K562 (cell line): ENCODE measurements around the gene POTEI. TPM values are rescaled to one million over a fixed set of nuclear protein-coding genes. Genes with fewer than 3 reads are reported as not detected.
"Not testable (repeated sequence)": the region's sequence is repeated elsewhere in the genome, so short reads cannot be mapped to it uniquely, and the experiment has no call there.

Experiments used
- ATAC-seq: fragments of 200-7000 bp; cut with Tn5 transposase; 3 replicates; pipeline ENCODE4 v1.9.1; 2020; ENCODE audit warnings: moderate library complexity
- BruUV-seq: library from RNA; stranded (reverse); fragments of 400-500 nt; replicated peaks from 2 replicates; lab custom pipeline; 2021; lab: Mats Ljungman, UMichigan
- CTCF ChIA-PET: fragments of 300-600 bp; formaldehyde crosslinking; extraction: SDS; loops from one replicate; lab custom pipeline; 2021; ENCODE audit warnings: low intra/inter-chr PET ratio; lab: Yijun Ruan, JAX
- POLR2A ChIA-PET: fragments of 300-600, 350-650 bp; sonication (Branson Sonifier 250); formaldehyde crosslinking; extraction: SDS; loops from one replicate; lab custom pipeline; 2021; ENCODE audit warnings: antibody characterized with exemption, inconsistent platforms; lab: Yijun Ruan, JAX
- DNase-seq, 4 experiments: peaks; one replicate each; pipeline versions ENCODE4 v3.0.0 to v3.0.0-alpha.2; 2011 to 2018; ENCODE audit warnings: low spot score in 3 of 4, mixed read lengths in 3 of 4; ENCODE audit errors: extremely low read depth in 1 of 4
- FAIRE-seq: peaks from 2 replicates; lab custom pipeline; 2011; peaks lifted over from hg19 to GRCh38; lab: Jason Lieb, UNC
- H2AFZ ChIP-seq: 2 replicates; pipeline ENCODE4 v1.6.0; 2011; ENCODE audit warnings: low read depth, low read length, control low read depth, inconsistent platforms
- H3K27ac ChIP-seq: fragments of 200-600 bp; 3 replicates; pipeline ENCODE4 v1.8.0; 2011; ENCODE audit warnings: low read depth, mild to moderate bottlenecking, control low read depth, inconsistent platforms, low read length, moderate library complexity, mixed read lengths; ENCODE audit errors: extremely low read depth
- H3K27me3 ChIP-seq, 2 experiments: fragments of 300-600 bp in 1 of 2; 2 replicates in 1 of 2; 3 replicates in 1 of 2; pipeline versions ENCODE4 v1.6.0 to v1.8.0; 2011; ENCODE audit warnings: inconsistent platforms in 2 of 2, low read length in 2 of 2, mild to moderate bottlenecking in 1 of 2, mixed read lengths in 1 of 2, moderate library complexity in 1 of 2; ENCODE audit not compliant: control insufficient read depth in 2 of 2, insufficient read depth in 2 of 2
- H3K36me3 ChIP-seq: fragments of 300-600 bp; 3 replicates; pipeline ENCODE4 v1.8.0; 2011; ENCODE audit warnings: mild to moderate bottlenecking, low read length, inconsistent platforms; ENCODE audit not compliant: control insufficient read depth, insufficient read depth
- H3K4me1 ChIP-seq, 2 experiments: fragments of 200-600 bp in 1 of 2; replicated peaks in 1 of 2; 2 replicates in 1 of 2; 3 replicates in 1 of 2; pipeline versions ENCODE4 v1.5.1 to v1.8.0; 2011; ENCODE audit warnings: inconsistent platforms in 2 of 2, low read length in 2 of 2, mild to moderate bottlenecking in 1 of 2, mixed read lengths in 1 of 2, moderate library complexity in 1 of 2; ENCODE audit not compliant: control insufficient read depth in 2 of 2, insufficient read depth in 2 of 2
- H3K4me2 ChIP-seq: 2 replicates; pipeline ENCODE4 v1.6.1; 2011; ENCODE audit warnings: low read length, control low read depth, inconsistent platforms, mixed read lengths; ENCODE audit not compliant: insufficient read depth
- H3K4me3 ChIP-seq: fragments of 200-600 bp; sonication (generic), shearing (Covaris generic); 2 replicates; pipeline ENCODE4 v1.5.1; 2016; ENCODE audit warnings: control low read depth, inconsistent platforms
- H3K79me2 ChIP-seq: fragments of 200-600 bp; 3 replicates; pipeline ENCODE4 v1.8.0; 2011; ENCODE audit warnings: low read length, inconsistent platforms; ENCODE audit not compliant: control insufficient read depth, insufficient read depth
- H3K9ac ChIP-seq, 2 experiments: 2 replicates each; pipeline versions ENCODE4 v1.6.0 to v1.6.1; 2011; ENCODE audit warnings: low read depth in 2 of 2, low read length in 2 of 2, control low read depth in 1 of 2, inconsistent platforms in 1 of 2, mild to moderate bottlenecking in 1 of 2, mixed read lengths in 1 of 2; ENCODE audit not compliant: insufficient read depth in 1 of 2
- H3K9me1 ChIP-seq: one replicate; pipeline ENCODE4 v1.6.0; 2011; ENCODE audit warnings: inconsistent platforms, mild to moderate bottlenecking, low read length, moderate library complexity; ENCODE audit not compliant: control insufficient read depth, insufficient read depth
- H3K9me3 ChIP-seq: replicated peaks from 2 replicates; pipeline ENCODE4 v1.5.1; 2011; ENCODE audit warnings: low read depth, low read length, inconsistent platforms; ENCODE audit not compliant: control insufficient read depth, insufficient read depth
- H4K20me1 ChIP-seq: replicated peaks from 2 replicates; pipeline ENCODE4 v1.6.1; 2011; ENCODE audit warnings: low read length, inconsistent platforms, mixed read lengths; ENCODE audit not compliant: control insufficient read depth, insufficient read depth
- WGBS: fragments of 100-300 bp; shearing (Covaris generic); methylation state at CpG from one replicate; pipeline ENCODE4 v1.1.6; 2016; ENCODE audit warnings: low coverage, mixed read lengths; ENCODE audit not compliant: insufficient coverage; ENCODE audit errors: missing lambda C conversion rate; 5-methylcytosine and 5-hydroxymethylcytosine counted together
- in situ Hi-C: fragments of 300-500 bp; cut with MboI; formaldehyde crosslinking; loops from 4 replicates; pipeline ENCODE4 v1.15.0; 2018; ENCODE audit warnings: inconsistent platforms, mixed read lengths
- intact Hi-C: fragments of 100-400 bp; cut with micrococcal nuclease; formaldehyde crosslinking; loops from 2 replicates; pipeline ENCODE4 v1.14.2; 2022
- polyA plus RNA-seq, 8 experiments: library from polyadenylated mRNA; depleted of rRNA in 4 of 8; stranded (reverse) in 5 of 8; unstranded in 3 of 8; fragments of >200 nt; fragmentation: Nextera tagmentation in 2 of 8; fragmentation: Illumina TruSeq in 1 of 8; extraction: Ambion mirVana in 2 of 8; extraction: Trizol in 1 of 8; gene quantifications; 2 replicates each; pipeline versions ENCODE4 v1.2.1 to v1.2.3, GENCODE V29; 2011 to 2014; ENCODE audit warnings: inconsistent platforms in 1 of 8, missing spikeins in 1 of 8
- total RNA-seq, 7 experiments: library from RNA; depleted of rRNA in 6 of 7; stranded (reverse); fragments of >200 nt in 6 of 7; fragmentation: Illumina TruSeq in 2 of 7; extraction: Trizol in 2 of 7; gene quantifications; 2 replicates each; pipeline versions ENCODE4 v1.2.1 to v1.2.3, GENCODE V29; 2011 to 2021; ENCODE audit warnings: low replicate concordance in 1 of 7

POTEI gene
- total and polyA plus RNA-seq, 9 of the 15 experiments (the other 6 are each of a cell fraction or from before 2014, with no cell fraction given): 0.07 to 3.9 (median 1.00) TPM

DNA sequence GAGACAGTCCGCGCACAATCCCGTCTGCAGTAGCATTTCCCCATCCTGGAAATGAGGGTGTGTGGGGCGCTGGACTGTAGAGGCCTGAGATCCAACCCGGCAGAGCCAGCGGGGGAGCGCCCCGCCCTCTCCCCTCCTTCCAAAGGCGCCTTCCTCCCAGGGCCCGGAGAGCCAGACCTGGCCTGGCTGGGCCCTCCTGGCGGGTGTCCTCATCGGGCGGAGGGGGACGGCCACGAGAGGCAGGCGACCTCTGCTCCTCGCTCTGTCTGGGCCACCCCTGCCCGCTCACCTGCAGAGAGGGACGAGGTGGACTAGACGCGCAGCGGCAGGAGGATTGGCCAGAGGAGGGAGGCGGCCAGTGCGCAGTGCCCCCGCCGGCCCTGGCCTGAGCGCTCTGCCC, 40.3 kb upstream of the POTEI start:
- in situ Hi-C loops, CTCF ChIA-PET, H4K20me1 ChIP-seq, BruUV-seq, H3K4me3 ChIP-seq, H3K9me1 ChIP-seq, DNase-seq, H3K27ac ChIP-seq, ATAC-seq, H3K4me1 ChIP-seq, intact Hi-C loops, H3K27me3 ChIP-seq, H3K9ac ChIP-seq, H3K79me2 ChIP-seq, POLR2A ChIA-PET, H3K36me3 ChIP-seq, H2AFZ ChIP-seq, FAIRE-seq, H3K9me3 ChIP-seq, H3K4me2 ChIP-seq: not testable (repeated sequence)
- no CpG with 5 or more reads among the region's 27 CpGs for WGBS

DNA sequence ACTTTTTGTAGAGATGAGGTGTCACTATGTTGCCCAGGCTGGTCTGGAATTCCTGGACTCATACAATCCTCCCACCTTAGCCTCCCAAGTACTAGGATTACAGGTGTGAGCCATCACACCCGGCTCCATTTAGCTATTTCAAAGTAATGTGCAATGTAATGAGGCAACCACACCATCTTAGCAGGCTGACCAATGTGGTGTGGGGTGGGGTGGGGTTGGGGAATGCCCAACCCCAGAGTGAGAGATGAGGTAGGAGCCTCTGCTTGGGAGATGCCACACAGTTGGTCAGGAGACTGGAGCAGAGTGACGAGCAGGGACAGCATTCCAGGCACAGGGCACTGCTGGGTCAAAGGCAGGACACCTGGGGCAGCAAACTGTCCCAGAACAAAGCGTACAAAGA, 39.3 kb upstream of the POTEI start:
- H3K27me3 ChIP-seq, H3K27ac ChIP-seq, H4K20me1 ChIP-seq, DNase-seq, CTCF ChIA-PET, BruUV-seq, intact Hi-C loops, H3K9ac ChIP-seq, FAIRE-seq, ATAC-seq, H3K9me3 ChIP-seq, in situ Hi-C loops, H3K4me2 ChIP-seq, H3K79me2 ChIP-seq, H3K4me3 ChIP-seq, H3K9me1 ChIP-seq, POLR2A ChIA-PET, H3K4me1 ChIP-seq, H3K36me3 ChIP-seq, H2AFZ ChIP-seq: not testable (repeated sequence)
- no CpG with 5 or more reads among the region's 3 CpGs for WGBS

DNA sequence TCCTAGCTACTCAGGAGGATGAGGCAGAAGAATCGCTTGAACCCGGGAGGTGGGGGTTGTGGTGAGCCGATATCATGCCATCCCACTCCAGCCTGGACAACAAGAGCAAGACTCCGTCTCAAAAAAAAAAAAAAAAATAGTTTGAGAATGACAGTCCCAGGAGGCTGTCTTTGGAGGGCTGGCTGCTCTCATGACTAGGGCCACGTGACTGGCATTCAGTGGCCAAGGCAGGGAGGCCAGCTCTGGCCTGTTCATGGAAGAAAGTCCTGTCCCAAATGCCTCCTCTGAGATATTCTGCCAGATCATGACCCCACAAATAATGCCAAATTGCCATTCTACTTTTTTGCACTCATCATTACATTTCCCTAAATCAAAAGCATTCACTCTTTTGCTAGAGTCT, 35.9 kb upstream of the POTEI start:
- in situ Hi-C loops, ATAC-seq, H3K9ac ChIP-seq, H3K27me3 ChIP-seq, DNase-seq, H3K27ac ChIP-seq, H3K36me3 ChIP-seq, BruUV-seq, intact Hi-C loops, CTCF ChIA-PET, H4K20me1 ChIP-seq, H3K4me2 ChIP-seq, H3K9me1 ChIP-seq, H2AFZ ChIP-seq, H3K4me1 ChIP-seq, POLR2A ChIA-PET, H3K79me2 ChIP-seq, H3K9me3 ChIP-seq, H3K4me3 ChIP-seq: not testable (repeated sequence)
- FAIRE-seq: peak; percentile 71
- WGBS: no CpG with 5 or more reads among the region's 5 CpGs

DNA sequence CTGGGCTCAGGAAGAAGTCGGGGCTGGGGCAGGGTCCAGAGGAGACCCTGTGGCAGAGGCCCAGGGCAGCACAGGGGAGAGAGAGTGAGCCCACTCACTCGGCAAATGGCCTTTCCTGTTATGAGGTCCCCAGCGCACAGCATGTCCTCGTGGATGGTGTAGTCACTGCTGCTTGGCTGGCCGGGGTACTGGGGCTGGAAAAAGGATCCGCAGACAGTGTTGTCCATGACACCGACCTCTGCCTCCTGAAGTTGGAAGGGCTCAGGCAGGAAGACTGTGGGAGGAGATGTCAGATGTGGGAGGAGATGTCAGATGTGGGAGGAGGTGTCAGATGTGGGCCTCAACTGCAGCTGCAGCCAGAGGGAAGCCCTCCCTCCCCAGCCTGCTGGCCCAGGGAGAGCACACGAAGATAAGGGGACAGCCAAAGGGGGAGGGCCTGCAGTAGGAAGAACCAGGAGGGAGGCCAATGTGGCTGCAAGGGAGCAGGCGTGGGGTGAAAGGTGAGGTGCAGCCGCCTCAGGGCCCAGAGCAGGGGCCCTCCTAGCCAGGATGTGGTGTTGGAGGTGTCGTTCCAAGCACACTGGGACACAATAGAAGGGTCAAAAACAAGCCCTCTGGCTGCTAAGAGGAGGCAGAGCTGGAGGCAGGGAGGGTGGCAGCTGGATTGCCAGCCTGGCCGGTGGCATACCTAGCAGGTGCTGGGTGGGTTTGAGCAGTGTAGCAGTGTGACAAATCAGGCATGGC, 34.8 kb upstream of the POTEI start:
- H3K9me1 ChIP-seq, POLR2A ChIA-PET, intact Hi-C loops, CTCF ChIA-PET, H4K20me1 ChIP-seq, H3K27me3 ChIP-seq, BruUV-seq, H2AFZ ChIP-seq, H3K4me2 ChIP-seq, H3K4me3 ChIP-seq, H3K9me3 ChIP-seq, H3K79me2 ChIP-seq, H3K27ac ChIP-seq, H3K4me1 ChIP-seq, H3K36me3 ChIP-seq, H3K9ac ChIP-seq, in situ Hi-C loops, DNase-seq: not testable (repeated sequence)
- FAIRE-seq: peak; percentile 100
- ATAC-seq: peak; percentile 96
- WGBS: no CpG with 5 or more reads among the region's 12 CpGs
